HG03103 (cell line): ENCODE data around the gene TMC7.
"Not testable (repeated sequence)": the region's sequence is repeated elsewhere in the genome, so short reads cannot be mapped to it uniquely, and the experiment has no call there.

Experiments
- ATAC-seq: cut with Tn5 transposase; IDR thresholded peaks from one replicate; pipeline ENCODE4 v1.9.1; 2021; ENCODE audit warnings: low read depth; ENCODE audit not compliant: unreplicated experiment

Gene TMC7

DNA sequence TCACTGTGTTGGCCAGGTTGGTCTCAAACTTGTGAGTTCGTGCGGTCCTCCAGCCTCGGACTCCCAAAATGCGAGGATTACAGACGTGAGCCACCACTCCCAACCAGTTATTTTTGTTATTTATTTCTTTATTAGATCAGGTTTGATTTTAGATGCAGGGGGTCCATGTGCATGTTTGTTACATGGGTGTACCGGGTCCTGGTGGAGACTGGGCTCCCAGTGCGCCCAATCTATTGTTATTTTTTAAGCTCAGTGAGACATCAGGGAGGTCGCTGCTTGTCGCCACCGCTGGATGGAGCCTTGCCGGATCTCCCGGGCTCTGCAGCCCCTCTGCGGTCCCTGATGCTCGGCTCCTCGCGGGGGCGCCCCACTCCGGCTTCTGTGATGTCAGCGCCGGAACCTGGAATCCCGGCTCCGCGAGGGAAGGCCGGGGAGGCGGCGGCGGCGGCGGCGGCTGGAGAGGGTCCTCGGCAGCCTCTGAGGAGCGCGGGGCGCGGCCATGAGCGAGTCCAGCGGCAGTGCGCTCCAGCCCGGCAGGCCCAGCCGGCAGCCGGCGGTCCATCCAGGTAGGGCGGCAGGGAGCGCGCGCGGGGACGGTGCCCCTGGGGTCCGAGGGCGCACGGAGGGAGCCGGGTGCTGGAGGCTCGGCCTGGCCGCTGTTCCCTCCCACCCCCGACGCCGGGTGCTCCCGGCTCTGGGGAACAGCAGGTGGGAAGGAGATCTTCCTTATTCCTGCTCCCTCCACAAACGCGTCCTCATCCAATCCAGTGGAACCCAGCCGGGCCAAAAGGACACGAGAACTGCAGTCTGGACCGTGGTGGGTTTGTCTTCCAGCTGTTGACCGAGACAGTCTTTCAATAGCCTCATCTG, at the start of gene TMC7:
TSS of gene TMC7 (plus strand) at position 370 of the 870 bp plus-strand sequence. CDS start at position 500, 130 bp downstream.
- ATAC-seq, result no peak

DNA sequence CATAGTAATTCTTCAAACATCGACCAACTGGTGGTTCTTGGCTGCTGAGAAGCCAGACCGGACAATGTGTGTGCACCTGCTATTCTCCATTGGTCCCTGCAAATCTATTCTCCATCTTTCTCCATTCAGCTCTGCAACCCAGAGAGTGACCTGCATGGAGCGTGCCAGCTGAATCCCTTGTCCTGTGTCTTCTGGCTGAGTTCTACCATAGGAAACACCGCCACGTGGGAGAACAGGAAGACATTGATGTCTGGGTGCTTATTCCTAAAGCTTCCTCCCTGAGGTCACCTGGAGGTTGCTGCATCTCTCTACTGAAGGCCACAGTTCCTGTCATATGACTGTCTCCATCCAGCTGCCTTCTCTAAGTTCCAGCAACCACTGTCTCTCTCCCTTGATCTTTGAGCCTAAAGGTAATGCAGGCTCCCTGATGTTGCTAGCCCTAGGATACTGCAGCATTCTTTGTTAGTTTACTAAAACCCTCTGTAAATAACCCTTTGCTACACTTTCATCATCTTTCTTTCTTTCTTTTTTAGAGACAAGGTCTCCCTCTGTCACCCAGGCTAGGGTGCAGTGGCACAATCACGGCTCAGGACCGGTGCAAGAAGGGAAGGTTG, 46.9 kb upstream of the TMC7 start:
- no peak for ATAC-seq

DNA sequence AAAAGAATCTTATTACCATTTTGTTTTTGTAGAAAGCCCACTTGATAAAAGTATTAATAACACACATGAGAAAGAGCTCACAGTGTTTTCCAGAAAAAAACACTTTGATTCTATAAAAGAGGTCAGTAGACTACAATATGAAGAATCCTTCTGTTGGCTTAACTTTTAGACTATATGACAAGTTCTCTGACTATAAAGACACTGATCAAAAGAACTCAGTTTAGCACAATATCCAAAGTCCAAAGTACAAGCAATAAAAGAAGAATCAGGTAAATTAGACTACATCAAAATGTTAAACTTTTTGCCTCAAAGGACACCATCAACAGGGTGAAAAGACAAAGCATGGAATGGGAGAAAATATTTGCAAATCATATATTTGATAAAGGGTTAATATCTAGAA, 46.3 kb upstream of the TMC7 start:
- ATAC-seq, result no peak

DNA sequence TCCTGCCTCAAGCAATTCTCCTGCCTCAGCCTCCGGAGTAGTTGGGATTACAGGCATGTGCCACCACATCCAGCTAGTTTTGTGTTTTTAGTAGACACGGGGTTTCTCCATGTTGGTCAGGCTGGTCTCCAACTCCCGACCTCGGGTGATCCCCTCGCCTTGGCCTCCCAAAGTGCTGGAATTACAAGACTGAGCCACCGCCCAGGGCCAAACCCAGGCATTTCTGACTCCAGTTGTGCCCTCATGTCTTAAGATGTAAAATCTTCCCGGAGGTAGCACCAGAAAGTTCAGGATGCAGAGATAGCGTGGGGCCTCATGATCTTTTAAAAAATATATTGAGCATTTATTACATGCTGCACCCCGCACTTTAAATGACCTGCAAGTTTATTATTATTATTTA, 44.7 kb upstream of the TMC7 start:
- no peak for ATAC-seq

DNA sequence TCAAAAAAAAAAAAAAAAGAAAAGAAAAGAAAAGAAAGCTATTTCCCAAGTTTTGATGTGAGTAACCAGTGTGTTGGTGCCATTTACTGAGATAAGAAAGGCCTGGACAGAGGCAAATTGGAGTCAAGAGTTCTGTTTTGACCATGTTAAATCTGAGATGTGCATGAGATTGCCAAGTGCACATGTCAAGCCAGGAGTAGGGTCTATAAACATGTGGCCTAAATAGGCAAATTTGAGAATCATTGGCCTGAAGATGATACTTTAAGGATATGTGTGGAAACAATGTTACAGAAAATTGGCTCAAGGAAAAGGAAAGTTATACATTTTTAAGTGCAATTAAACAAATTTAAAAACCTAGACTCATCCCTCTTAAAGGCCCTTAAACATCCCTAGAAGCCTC, 42.3 kb upstream of the TMC7 start:
- ATAC-seq, result no peak

DNA sequence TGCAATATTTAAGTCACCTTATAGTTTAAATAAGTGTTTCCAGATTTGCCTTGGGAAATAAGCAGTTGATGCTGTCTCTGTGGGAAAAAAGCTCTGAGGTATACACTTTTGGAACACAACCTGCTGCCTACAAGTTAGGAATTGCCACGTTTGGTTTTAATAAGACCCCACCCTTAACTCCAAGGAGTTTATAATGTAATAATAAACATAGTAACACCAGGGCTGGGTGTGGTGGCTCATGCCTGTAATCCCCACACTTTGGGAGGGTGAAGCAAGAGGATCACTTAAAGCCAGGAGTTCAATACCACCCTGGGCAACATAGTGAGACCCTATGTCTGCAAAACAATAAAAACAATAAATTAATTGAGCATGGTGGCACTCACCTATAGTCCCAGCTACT, 41.7 kb upstream of the TMC7 start:
- no peak for ATAC-seq

DNA sequence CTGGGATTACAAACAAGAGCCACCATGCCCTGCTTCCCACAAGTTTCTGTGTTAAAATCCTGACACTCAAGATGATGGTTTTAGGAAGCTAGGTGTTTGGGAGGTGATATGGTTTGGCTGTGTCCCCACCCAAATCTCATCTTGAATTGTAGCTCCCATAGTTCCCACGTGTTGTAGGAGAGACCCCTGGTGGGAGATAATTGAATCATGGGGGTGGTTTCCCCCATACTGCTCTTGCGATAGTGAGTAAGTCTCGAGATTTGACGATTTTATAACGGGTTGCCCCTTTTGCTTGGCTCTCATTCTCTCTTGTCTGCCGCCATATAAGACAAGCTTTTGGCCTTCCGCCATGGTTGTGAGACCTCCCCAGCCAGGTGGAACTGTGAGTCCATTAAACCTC, 40.3 kb upstream of the TMC7 start:
- no peak for ATAC-seq

DNA sequence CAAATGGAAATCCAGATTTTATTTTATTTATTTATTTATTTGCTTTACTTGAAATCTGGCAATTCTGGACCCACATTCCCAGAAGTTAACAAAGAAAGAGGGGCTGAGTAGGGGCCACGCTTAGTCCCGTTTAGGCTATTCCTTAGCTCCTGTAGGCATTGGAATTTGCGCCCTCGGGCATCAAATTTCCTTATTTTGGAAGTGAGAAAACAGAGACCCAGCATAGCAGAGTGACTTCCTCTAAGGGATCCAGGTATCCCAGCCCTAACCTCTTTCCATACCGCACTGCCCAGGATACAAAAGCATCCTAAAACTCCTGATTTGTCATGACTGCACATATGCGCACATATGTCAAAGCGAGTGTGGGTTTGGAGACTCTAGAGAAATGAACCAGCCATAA, 38.5 kb upstream of the TMC7 start:
- ATAC-seq, result no peak

DNA sequence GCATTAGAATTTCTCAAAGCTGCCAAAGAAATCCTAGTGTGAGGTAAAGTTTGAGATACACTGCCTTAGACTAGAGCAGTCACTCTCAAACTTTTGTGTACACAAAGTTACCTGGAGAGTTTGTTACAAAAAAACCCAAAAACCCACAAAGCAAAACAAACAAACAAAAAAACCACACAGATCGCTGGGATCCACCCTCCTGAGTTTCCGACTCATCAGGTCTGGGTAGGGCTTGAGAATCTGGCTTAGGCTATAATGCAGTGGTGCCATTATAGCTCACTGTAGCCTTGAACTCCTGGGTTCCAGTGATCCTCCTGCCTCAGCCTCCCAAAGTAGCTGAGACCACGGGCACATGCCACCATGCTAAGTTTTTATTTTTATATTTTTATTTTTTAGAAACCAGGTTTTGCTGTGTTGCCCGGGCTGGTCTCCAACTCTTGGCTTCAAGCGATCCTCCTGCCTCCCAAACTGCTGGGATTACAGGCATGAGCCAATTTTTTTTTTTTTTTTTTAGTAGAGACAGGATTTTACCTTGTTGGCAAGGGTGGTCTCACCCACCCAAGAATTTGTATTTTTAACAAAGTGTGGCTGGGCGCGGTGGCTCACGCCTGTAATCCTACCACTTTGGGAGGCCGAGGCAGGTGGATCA, 35.2 kb upstream of the TMC7 start:
- ATAC-seq, result no peak

DNA sequence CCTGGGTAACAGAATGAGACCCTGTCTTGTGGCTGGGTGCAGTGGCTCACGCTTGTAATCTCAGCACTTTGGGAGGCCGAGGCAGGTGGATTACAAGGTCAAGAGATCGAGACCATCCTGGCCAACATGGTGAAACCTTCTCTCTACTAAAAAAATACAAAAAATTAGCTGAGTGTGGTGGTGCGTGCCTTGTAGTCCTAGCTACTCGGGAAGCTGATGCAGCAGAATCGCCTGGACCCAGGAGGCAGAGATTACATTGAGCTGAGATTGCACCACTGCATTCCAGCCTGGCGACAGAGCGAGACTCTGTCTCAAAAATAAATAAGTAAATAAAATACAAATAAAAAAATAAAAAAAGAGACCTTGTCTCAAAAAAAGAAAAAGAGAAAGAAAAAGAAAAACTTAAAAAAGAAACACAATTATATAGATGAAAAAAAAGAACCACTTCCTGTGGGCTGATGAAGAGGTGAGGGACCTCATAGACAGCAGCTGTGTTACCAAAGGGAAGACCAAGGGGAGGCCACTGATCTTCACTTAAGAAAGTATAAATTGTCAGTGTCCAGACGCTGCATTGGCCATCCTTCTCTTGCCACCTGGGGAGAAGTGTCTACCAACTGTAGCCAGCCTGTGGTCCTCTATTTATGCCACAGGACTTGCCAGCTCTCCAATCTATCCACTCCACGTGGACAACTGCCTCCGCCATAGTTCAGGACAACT, 33.1 kb upstream of the TMC7 start:
- no peak for ATAC-seq

DNA sequence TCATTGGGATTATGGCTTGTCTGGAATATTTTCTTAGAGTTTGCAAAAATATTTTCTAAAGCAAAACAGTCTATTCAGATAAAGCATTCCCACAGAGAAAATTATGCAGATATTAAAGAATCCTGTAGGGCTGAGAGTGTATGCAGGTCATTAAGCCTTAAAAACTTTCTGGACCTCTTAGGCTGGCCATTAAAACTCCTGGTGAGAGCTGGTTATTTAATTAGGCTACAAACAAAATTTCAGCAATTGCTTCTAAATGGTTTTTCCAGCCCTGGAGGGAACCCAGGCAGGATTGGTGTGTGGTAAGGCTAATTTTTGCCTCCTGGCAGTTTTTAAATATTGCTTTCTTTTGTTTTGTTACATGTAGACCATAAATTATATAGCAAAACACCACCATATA, 30.2 kb upstream of the TMC7 start:
- no peak for ATAC-seq

DNA sequence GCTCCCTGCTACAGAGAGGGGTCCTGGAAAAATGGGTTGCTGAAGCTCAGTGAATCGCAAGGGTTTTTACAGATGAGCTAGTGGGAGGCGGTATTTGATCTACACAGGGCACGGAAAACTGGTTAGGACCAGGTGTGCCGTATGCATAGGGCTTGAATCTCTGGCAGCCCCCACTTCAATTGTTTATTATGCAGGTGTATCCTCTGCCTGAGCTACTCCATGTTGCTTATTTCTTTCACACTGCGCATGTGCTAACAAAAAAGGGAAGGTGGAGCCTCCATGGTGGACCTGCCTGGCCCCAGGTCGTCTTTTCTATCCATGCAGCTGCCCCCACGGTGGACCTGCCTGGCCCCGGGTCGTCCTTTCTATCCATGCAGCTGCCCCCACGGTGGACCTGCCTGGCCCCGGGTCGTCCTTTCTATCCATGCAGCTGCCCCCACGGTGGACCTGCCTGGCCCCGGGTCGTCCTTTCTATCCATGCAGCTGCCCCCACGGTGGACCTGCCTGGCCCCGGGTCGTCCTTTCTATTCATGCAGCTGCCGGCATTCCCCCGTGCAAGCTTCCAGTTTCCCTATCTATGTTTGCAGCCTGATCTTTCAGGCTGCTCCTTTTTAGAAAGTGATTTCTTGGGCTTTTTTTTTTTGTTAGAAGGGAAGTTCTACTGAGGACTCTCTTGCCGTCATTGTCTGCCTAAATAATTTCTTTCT, 27.7 kb upstream of the TMC7 start:
- ATAC-seq, result not testable (repeated sequence)

DNA sequence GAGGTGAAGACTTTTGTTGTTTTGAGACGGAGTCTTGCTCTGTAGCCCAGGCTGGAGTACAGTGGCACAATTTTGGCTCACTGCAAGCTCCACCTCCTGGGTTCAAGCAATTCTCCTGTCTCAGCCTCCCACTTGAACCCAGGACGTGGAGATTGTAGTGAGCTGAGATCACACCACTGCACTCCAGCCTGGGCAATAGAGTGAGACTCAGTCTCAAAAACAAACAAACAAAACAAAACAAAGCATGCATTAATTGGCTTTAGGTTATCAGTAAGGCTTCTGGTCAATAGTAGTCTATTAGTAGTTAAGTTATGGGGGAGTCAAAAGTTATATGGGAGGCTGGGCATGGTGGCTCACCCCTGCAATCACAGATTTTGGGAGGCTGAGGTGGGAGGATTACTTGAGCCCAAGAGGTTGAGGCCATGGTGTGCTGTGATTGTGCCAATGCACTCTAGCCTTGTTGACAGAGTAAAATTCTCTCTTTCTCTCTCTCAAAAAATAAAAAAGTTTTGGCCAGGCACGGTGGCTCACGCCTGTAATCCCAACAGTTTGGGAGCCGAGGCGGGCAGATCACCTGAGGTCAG, 27.0 kb upstream of the TMC7 start:
- not testable (repeated sequence) for ATAC-seq

DNA sequence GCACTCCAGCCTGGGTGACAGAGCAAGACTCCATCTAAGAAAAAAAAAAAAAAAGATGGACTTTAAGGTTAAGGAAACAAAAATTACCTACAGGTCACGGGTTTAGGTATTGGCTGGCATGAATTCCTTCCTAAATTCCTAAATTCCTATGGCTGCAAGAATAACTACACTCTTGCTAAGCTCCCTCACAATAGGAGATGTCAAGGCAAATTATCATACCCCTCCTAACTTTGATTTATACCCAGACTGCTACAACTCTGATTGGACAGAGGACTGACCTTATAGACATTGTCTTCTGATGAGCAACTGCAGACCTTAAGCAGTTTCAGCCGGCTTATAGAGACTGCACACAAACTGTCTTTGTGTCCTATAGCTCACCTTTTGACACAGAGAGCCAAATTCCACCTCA, 25.1 kb upstream of the TMC7 start:
- ATAC-seq, result no peak

DNA sequence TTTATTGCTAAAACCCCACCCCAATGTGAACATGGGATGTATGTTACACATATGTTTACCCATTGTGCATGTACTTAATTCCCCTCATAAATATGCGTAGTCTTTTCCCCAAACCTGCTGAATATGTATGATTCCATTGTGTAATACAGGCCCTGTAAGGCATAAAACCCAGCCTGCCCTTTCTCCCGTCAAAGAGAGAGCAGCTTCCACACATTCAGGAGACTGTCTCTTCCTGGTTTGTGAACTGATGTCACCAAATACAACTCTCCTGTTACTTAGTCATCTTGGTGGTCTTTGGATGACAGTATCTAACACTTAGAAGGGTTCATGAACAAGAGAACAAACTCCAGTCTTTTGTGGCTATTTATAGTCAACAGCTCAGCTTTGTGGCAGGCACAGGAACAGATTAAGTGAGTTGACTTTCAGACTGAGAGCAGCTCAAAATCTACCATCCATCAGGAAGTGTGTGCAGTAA, 24.7 kb upstream of the TMC7 start:
- ATAC-seq, result no peak

DNA sequence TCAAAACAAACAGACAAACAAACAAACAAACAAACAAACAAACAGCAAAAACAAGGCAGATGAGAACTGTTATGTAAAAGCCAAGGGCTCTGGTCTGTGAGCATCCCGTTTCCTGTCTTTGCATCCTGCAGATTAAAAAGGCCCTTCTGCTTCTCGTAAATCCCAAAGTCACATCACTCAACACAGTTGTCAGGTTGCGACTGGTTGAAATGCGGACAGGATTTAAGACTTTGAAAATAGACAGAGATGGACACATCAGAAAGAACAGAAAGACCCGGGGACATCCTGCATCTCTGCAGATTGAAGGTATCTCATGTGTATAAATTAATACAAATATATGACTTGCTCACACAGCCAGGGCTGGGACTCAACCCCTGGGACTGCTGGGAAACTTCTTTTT, 18.2 kb upstream of the TMC7 start:
- ATAC-seq, result no peak

DNA sequence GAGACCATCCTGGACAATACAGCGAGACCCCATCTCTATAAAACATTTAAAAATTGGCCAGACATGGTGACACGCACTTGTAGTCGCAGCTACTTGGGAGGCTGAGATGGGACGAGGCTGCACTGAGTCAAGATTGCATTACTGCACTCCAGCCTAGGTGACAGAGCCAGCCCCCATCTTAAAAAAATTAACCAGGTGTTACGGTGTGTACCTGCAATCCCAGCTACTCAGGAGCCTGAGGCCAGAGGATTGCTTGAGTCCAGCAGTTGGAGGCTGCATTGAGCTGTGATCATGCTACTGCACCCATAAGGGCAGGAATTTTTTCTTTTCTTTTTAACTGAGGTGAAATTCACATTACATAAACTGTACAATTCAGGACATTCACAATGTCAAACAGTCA, 16.9 kb upstream of the TMC7 start:
- no peak for ATAC-seq

DNA sequence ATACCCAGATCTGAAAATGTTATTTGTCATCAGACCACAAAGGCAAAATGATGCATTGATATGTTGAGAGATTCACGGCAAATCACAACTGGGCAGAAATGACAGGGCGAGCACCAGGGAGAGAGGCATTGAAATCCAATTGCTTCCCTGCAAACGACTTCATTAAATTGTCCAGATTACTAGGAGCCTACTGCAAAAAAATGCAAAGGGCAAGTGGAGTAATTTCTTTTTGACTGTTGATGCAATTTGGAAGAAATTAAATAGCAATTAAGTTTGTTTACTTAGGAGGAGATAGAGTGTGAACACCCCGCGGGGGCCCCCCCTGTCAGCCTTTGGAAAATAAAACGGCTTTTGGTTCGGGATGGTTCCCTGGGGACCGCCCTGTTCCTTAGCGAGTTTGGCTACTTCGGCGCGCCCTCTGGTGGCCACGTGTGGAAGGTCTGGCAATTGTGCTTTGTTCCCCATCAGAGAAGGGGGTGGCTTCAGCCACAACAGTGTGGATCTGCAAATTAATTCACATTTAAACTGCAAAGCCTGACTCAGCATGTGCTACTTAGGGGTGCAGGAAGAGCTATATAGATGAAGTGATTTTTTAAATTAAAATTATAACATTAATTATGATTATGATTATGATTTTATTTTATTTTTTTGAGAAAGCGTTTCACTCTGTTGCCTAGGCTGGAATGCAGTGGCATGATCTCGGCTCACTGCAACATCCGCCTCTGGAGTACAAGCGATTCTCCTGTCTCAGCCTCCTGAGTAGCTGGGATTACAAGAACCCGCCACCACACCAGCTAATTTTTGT, 14.5 kb upstream of the TMC7 start:
- ATAC-seq, result no peak

DNA sequence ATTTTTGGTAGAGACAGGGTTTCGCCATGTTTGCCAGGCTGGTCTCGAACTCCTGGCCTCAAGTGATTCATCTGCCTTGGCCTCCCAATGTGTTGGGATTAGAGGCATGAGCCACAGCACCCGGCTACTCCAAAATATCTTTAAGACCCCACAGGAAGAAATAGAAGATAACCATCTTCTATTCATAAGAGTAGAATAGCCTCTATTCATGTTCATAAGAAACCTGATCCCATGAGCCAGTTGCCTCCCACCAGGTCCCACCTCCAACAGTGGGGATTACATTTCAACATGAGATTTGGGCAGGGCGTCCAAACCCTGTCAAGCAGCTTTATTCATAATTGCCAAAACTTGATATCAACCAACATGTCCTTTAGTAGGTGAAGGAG, 13.9 kb upstream of the TMC7 start:
- ATAC-seq, result no peak
